GM19351 (cell line): Measurements from ENCODE around the gene CDC27.
"Not testable (repeated sequence)": the region's sequence is repeated elsewhere in the genome, so short reads cannot be mapped to it uniquely, and the experiment has no call there.

Experiments
- ATAC-seq: cut with Tn5 transposase; IDR thresholded peaks from one replicate; pipeline ENCODE4 v1.9.1; 2021; ENCODE audit warnings: mild to moderate bottlenecking, moderate library complexity; ENCODE audit not compliant: unreplicated experiment

The CDC27 gene, protein sequence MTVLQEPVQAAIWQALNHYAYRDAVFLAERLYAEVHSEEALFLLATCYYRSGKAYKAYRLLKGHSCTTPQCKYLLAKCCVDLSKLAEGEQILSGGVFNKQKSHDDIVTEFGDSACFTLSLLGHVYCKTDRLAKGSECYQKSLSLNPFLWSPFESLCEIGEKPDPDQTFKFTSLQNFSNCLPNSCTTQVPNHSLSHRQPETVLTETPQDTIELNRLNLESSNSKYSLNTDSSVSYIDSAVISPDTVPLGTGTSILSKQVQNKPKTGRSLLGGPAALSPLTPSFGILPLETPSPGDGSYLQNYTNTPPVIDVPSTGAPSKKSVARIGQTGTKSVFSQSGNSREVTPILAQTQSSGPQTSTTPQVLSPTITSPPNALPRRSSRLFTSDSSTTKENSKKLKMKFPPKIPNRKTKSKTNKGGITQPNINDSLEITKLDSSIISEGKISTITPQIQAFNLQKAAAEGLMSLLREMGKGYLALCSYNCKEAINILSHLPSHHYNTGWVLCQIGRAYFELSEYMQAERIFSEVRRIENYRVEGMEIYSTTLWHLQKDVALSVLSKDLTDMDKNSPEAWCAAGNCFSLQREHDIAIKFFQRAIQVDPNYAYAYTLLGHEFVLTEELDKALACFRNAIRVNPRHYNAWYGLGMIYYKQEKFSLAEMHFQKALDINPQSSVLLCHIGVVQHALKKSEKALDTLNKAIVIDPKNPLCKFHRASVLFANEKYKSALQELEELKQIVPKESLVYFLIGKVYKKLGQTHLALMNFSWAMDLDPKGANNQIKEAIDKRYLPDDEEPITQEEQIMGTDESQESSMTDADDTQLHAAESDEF

DNA sequence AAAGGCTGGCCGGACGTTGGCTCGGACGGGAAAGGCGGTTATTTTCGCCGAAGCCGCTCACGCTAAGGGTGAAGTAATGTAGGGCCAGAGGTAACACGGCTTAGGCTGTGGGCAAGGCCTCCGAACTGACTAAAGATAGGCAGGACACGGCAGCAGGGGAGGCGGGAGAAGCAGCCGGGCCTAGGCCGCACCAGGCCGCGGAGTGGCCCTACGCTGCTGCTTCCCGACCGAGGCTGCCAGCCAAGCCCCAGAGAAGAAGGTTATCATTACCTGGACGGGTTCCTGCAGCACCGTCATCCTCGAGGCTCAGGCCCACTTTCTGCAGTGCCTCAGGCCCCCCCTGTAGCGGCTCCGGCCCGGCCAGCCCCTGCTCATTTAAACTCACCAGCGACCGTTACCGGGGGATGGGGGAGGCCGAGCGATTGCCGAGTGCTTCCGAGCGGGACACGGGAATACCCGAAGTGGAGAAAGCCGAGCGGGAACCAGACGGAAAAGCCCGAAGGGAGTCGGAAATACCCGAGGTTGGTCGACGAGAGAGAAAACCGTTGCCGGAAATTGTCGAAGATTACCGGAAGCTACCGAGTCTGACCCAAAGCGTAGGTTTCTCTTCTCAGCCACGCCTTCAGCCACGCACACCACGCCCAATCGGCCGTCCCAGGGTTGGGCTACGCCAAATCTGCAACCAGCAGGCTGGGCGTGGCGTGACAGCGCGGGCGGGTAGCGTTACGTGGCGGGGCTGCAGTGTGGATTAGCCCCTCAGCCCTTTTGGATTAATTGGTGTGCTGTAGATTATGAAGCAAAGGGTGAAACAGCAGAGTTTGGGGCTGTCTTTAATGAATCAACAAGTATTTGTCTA, at the start of gene CDC27:
TSS of gene CDC27 (minus strand) at position 420 of the 856 bp plus-strand sequence. CDS start at position 297, 123 bp downstream.
- ATAC-seq, result peak; percentile 94

DNA sequence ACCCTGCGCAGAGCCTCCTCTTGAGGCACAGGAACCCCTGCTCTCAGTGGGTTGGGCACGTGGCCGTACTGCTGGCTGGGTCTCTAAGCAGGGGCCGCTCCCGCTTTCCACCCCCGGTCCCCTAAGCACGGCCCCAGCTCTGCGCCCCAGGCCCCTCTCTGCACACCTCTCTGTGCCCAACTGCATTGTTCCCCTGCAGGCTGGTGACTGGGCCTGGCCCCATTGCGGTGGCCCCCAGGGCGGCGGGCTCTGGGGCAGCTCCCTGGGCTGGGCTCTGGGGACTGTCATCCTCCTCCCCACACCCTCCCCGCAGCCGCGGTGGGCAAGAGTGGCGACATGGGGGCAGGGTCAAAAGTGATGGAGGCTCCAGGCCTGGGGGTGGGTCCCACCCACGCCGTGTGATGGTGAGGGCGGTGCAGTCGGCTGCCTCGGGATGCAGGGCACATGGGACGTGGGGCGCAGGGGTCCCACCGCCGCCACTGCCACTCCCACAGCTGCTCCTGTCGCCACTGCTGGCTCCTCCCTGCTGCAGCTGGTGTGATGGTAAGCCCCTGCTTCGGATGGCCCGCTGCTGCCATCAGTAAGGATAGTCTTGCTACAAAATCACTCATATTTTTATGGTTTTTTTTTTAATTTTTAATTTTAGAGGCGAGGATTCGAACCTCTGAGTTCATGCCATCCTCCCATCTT, 49.4 kb upstream of the CDC27 start:
- ATAC-seq, result no peak

DNA sequence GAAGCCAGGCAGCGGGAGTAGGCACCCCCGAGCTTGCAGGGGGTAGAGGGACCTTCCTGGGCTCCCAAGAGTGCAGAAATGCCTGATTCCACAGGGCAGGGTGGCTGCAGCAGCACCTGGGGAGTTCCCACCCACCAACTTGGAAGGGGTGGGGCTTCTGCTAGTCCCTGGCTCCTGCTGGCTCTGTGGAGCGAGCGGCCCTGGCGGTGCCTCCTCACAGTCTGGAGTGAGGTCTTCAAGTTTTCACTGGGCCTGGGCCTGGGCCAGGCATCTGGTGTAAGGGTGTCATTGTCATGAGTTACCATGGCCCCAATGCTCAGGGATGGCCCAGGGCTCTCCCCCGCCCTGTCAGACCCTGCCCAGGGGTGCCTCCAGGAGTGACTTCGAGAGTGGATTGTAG, 48.7 kb upstream of the CDC27 start:
- no peak for ATAC-seq

- no peak for ATAC-seq
These were observed 46.8 kb upstream of the CDC27 start for GRCh38 chr17:47235923-47236322.

DNA sequence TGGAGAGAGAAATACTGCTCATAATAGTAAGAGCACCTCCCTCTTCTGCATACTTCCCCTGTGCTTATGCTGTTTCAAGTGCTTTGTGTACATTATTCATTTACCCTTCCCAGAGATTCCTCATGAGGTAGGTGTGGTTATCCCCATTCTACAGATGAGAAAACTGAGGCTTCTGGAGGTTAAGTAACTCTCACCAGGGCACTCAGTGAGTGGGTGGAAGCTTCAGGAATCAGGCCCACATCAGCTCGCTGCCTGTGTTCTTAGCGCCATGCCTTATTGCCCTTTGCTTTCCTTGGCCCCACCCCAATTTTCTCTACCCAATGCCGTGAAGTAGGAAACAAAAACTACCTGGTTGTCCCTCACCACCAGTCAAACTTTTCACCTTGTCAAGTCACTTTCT, 46.4 kb upstream of the CDC27 start:
- no peak for ATAC-seq

DNA sequence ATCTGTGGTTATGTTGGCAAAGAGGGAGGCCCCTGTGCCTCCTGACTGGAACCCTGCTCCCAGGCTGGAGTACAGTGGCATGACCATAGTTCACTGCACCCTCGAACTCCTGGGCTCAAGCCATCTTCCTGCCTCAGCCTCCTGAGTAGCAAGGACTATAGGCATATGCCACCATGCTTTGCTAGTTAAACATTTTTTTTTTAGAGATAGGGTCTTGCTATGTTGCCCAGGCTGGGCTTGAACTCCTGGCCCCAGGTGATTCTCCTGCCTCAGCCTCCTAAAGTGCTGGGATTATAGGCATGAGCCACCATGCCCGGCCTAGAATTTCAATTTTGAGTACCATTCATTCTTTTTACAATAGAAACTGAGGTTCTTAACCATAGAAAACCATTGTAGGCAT, 43.4 kb upstream of the CDC27 start:
- no peak for ATAC-seq

- no peak for ATAC-seq
These were observed 42.8 kb upstream of the CDC27 start for GRCh38 chr17:47231866-47232265.

GRCh38 chr17:47231334-47231733, 42.2 kb upstream of the CDC27 start:
- ATAC-seq, result no peak

- ATAC-seq, result no peak
These were observed 41.8 kb upstream of the CDC27 start for GRCh38 chr17:47230864-47231263.

DNA sequence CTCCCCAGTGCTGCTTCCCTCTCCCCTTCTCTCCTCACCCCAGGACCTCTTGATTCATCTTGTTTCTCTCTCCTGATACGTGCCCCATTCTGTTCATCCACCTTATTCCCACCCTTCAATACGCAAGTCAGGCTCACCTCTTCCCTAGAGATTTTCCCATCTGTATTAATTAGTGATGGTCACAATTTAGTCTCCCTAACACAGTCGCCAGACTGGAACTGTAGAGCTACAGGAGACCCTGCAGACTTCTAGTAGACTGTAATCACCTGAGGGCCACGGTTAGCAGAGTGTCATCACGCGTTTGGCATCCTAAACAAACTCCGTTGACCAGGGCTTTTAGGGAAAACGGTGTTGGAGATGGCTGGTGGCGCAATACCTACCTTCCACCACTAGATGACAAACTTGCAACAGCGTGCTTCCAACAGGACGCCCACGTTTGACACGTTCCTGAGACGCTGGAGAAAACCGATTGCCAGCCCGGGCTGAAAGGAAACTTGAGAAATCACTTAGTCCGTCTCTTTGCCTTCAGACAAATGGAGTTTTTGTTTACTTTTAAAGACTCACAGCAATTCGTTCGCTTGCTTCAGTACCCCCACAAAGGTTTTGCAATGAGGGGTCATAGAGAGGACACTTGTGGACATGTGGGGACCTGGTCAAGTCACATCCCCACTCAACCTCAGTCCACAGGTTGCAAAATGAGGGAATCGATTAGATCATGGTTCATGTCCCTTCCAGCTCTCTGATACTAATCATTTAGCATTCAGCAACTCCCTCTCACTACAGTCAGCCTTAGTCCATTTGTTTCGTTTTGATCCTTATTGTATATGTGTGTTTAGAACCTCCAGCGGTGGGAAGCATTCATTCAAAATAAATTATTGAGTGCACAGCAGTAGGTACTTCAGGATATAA, 40.7 kb upstream of the CDC27 start:
- peak; percentile 71 for ATAC-seq

DNA sequence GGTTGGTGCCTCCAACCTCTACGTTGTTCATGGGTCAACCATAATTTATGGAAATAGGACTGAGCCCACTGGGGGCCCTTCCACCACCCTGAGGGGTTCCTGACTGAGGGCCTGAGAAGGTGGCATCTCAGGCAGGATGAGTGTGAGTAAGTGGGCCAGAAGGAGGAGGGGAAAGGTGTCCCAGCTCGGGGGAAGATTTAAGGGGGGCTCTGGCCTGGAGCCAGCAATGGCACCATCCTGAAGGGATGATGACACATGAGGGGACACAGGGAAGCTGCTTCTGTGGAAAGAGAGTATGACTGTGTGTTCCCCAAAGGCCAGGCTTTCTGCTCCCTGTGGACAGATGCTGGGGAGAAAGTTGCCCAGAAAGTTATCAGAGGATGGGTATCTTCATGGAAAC, 38.8 kb upstream of the CDC27 start:
- no peak for ATAC-seq

DNA sequence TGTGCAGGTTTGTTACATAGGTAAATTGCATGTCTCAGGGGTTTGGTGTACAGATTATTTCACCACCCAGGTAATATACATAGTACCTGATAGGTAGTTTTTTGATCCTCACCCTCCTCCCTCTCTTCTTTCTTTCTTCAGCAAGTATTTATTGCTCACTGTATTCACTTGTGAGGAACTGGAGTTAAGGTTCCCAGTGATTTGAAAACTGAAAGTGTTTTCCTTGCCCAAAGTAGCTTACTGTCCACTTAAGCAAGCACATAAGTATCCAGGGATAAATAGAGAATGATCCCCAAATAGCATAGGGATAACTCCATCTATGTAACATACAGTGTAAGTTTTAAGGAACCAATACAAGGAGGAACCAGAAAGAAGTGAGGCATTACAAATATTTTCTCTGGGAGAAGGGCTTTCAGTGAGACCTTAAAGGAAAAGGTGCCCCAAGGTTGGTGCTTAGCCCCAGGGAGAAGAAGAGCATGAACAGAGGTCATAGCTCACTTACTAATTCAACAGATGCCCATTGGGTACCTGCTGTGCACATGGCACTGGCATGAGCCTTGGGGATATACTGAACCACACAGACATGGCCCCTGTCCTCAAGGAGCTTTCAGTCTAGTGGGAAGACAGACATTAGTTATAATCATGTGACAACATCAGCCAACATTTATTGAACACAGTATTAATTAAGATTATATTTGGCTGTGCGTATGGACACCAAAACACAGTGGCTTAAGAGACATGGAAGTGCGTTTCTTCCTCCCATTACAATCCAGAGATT, 37.0 kb upstream of the CDC27 start:
- no peak for ATAC-seq

DNA sequence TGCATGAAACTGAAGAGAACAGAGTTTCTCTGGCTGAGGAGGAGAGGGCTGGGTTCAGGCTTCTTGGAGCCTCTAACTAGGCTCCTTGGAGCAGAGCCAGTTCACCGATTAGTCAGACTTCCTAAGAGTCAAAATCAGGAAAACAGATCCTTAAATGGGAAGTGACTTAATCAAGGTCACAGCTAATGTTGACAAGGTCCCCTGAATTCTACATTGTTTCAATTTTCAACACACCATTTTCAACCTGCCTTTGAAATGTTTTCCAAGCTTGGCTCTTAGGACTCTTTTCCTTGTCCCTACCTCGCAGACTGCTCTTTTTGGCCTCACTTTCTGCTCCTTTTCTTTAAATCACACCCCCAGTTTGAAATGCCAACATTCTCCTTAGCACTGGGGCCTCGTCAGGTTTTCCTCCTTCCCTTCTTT, 36.4 kb upstream of the CDC27 start:
- no peak for ATAC-seq

GRCh38 chr17:47224966-47225365, 35.9 kb upstream of the CDC27 start:
- no peak for ATAC-seq

GRCh38 chr17:47224077-47224476, 35.0 kb upstream of the CDC27 start:
- not testable (repeated sequence) for ATAC-seq

DNA sequence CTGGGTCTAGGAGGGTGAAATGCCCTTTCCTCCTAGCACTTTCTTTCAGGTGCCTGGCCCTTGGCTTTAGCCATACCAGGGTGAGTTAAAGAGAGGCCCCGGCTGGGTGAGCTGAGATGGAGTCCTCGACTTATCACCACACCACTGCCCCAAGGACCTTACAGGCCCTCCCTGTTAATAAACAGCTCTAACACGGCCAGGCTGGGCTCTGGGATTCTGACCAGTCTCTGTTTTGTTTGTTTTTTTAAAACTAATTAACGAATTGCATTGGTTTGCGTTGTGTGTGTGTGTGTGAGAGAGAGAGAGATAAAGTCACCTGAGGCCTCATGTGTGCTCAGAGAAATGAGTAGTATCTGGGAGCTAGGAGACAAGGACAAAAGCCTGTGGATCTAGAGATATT, 34.4 kb upstream of the CDC27 start:
- ATAC-seq, result no peak

DNA sequence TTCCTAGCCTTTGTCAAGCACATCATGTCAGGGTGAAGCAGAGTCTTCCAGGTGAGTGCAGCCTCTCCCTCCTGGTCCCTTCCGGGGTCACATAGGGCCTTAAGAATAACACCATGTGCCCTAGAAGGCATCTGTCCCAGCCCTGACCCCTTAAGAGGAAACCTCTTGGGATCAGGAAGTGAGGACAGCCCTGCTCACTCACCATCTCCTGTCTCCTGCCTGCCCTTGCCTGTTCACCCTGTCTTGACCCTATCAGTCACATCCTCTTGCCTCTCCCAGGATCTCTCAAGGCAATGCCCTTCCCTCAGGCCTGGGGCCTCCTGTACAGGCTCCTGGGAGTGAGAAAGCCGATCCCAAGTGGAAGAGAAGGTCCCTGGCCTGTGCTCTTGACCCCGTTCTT, 33.9 kb upstream of the CDC27 start:
- no peak for ATAC-seq

GRCh38 chr17:47222047-47222446, 33.0 kb upstream of the CDC27 start:
- no peak for ATAC-seq

- no peak for ATAC-seq
These were observed 32.1 kb upstream of the CDC27 start for GRCh38 chr17:47221154-47221553.
